GM21825 (cell line): ENCODE measurements around the gene RBM15B.

Source experiments
- ATAC-seq: cut with Tn5 transposase; IDR thresholded peaks from one replicate; pipeline ENCODE4 v1.9.1; 2021; ENCODE audit warnings: mild to moderate bottlenecking, moderate library complexity; ENCODE audit not compliant: unreplicated experiment

The RBM15B gene

GRCh38 chr3:51436998-51437639 lies 46.0 kb downstream of the RBM15B start:
- no peak for ATAC-seq

- ATAC-seq: no peak
Measured at GRCh38 chr3:51441282-51442030, 50.4 kb downstream of the RBM15B start.

GRCh38 chr3:51445544-51446280 lies 54.6 kb downstream of the RBM15B start:
- ATAC-seq: no peak
